Neural cell (in vitro differentiated cells): ENCODE results near the gene CAMK2A.

ENCODE experiments used
- TAF1 ChIP-seq: IDR thresholded peaks from 2 replicates; pipeline ENCODE4 v1.6.1; 2012; ENCODE audit warnings: low read depth
- TF ChIP-seq, protein P1 (sequence below): fragments of 450-650 bp; IDR thresholded peaks from 2 replicates; pipeline ENCODE4 v1.5.1; 2014; ENCODE audit warnings: antibody characterized with exemption, mild to moderate bottlenecking, moderate library complexity; ENCODE audit not compliant: poor library complexity, severe bottlenecking

DNA sequence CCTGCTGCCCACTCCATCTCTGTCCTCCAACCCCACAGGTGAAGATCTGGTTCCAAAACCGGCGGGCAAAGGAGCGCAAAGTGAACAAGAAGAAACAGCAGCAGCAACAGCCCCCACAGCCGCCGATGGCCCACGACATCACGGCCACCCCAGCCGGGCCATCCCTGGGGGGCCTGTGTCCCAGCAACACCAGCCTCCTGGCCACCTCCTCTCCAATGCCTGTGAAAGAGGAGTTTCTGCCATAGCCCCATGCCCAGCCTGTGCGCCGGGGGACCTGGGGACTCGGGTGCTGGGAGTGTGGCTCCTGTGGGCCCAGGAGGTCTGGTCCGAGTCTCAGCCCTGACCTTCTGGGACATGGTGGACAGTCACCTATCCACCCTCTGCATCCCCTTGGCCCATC lies 106.1 kb downstream of the CAMK2A start:
- TF ChIP-seq, protein P1, sequence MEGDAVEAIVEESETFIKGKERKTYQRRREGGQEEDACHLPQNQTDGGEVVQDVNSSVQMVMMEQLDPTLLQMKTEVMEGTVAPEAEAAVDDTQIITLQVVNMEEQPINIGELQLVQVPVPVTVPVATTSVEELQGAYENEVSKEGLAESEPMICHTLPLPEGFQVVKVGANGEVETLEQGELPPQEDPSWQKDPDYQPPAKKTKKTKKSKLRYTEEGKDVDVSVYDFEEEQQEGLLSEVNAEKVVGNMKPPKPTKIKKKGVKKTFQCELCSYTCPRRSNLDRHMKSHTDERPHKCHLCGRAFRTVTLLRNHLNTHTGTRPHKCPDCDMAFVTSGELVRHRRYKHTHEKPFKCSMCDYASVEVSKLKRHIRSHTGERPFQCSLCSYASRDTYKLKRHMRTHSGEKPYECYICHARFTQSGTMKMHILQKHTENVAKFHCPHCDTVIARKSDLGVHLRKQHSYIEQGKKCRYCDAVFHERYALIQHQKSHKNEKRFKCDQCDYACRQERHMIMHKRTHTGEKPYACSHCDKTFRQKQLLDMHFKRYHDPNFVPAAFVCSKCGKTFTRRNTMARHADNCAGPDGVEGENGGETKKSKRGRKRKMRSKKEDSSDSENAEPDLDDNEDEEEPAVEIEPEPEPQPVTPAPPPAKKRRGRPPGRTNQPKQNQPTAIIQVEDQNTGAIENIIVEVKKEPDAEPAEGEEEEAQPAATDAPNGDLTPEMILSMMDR, result no peak
- TF ChIP-seq TAF1, result no peak
